ENCODE data around the gene USP5.
A peak's percentile ranks its signal among the peaks of the same experiment; 100 is the strongest.

Gene USP5

GRCh38 chr12:6825398-6826124 is 26.4 kb upstream of the USP5 start:
- peak overlapping the region; percentile 28 for H3K4me3 ChIP-seq (ENCODE audit: low read depth, low read length)

- H3K4me3 ChIP-seq (ENCODE audit: low read depth, low read length): no peak overlapping the region
Observed at GRCh38 chr12:6826125-6826733, 25.7 kb upstream of the USP5 start.

- H3K4me3 ChIP-seq (ENCODE audit: low read depth, low read length): no peak overlapping the region
Observed at GRCh38 chr12:6826734-6827436, 25.1 kb upstream of the USP5 start.

GRCh38 chr12:6827437-6827911 is 24.5 kb upstream of the USP5 start:
- no peak overlapping the region for H3K4me3 ChIP-seq (ENCODE audit: low read depth, low read length)

GRCh38 chr12:6827982-6828780 is 23.8 kb upstream of the USP5 start, which contains the start of gene P3H3:
P3H3 (plus strand) TSS chr12:6828407; CDS start chr12:6828441, 34 bp downstream.
- peak within 1 kb of the TSS; percentile 96 for H3K4me3 ChIP-seq (ENCODE audit: low read depth, low read length)

GRCh38 chr12:6828781-6829535 is 23.0 kb upstream of the USP5 start:
- peak overlapping the region; percentile 96 for H3K4me3 ChIP-seq (ENCODE audit: low read depth, low read length)

- H3K4me3 ChIP-seq (ENCODE audit: low read depth, low read length): peak overlapping the region; percentile 96
Observed at GRCh38 chr12:6829536-6830220, 22.3 kb upstream of the USP5 start.

GRCh38 chr12:6830286-6830890 is 21.6 kb upstream of the USP5 start:
- H3K4me3 ChIP-seq (ENCODE audit: low read depth, low read length): no peak overlapping the region

- H3K4me3 ChIP-seq (ENCODE audit: low read depth, low read length): no peak overlapping the region
Observed at GRCh38 chr12:6830999-6831398, 21.0 kb upstream of the USP5 start.

- H3K4me3 ChIP-seq (ENCODE audit: low read depth, low read length): no peak overlapping the region
Observed at GRCh38 chr12:6831450-6831995, 20.4 kb upstream of the USP5 start.

- H3K4me3 ChIP-seq (ENCODE audit: low read depth, low read length): no peak overlapping the region
Observed at GRCh38 chr12:6832125-6832524, 19.8 kb upstream of the USP5 start.

- H3K4me3 ChIP-seq (ENCODE audit: low read depth, low read length): no peak overlapping the region
Observed at GRCh38 chr12:6833189-6833890, 18.6 kb upstream of the USP5 start.

- no peak overlapping the region for H3K4me3 ChIP-seq (ENCODE audit: low read depth, low read length)
Observed at GRCh38 chr12:6834254-6834653, 17.7 kb upstream of the USP5 start.

GRCh38 chr12:6834873-6835272 is 17.1 kb upstream of the USP5 start:
- H3K4me3 ChIP-seq (ENCODE audit: low read depth, low read length): no peak overlapping the region

- no peak overlapping the region for H3K4me3 ChIP-seq (ENCODE audit: low read depth, low read length)
Observed at GRCh38 chr12:6836851-6837250, 15.1 kb upstream of the USP5 start.

GRCh38 chr12:6837370-6838060 is 14.4 kb upstream of the USP5 start:
- no peak overlapping the region for H3K4me3 ChIP-seq (ENCODE audit: low read depth, low read length)

GRCh38 chr12:6838854-6839253 is 13.1 kb upstream of the USP5 start:
- no peak overlapping the region for H3K4me3 ChIP-seq (ENCODE audit: low read depth, low read length)

Measured in iPS-11a (cell line).